SK-N-SH (cell line): ENCODE data around the gene MLST8. TPM values are rescaled to one million over a fixed set of nuclear protein-coding genes. Genes with fewer than 3 reads are reported as not detected.

Experiments used
- CTCF ChIA-PET: fragments of 300-600, 350-600 bp; formaldehyde crosslinking; extraction: SDS; loops from one replicate; lab custom pipeline; 2021; lab: Yijun Ruan, JAX
- POLR2A ChIA-PET: fragments of 350-600 bp; sonication (Branson Sonifier 250); formaldehyde crosslinking; extraction: SDS; loops from one replicate; lab custom pipeline; 2020; ENCODE audit warnings: antibody characterized with exemption, inconsistent platforms; lab: Yijun Ruan, JAX
- DNase-seq: peaks from one replicate; pipeline ENCODE4 v3.0.0; 2012
- H2AFZ ChIP-seq: fragments of 200-600 bp; sonication (generic); 2 replicates; pipeline ENCODE4 v1.8.1; 2016; ENCODE audit warnings: antibody characterized with exemption, mild to moderate bottlenecking, low read depth
- H3F3A ChIP-seq: fragments of 200-600 bp; sonication (generic); replicated peaks from 2 replicates; pipeline ENCODE3; 2016; ENCODE audit warnings: antibody characterized with exemption, mild to moderate bottlenecking; ENCODE audit not compliant: insufficient read depth
- H3K27ac ChIP-seq, 2 experiments: fragments of 200-500 bp in 1 of 2; fragments of 200-600 bp in 1 of 2; sonication (Bioruptor generic) in 1 of 2; sonication (generic), shearing (Covaris generic) in 1 of 2; 2 replicates each; pipeline versions ENCODE4 v1.5.1 to v1.6.1; 2014 to 2016; ENCODE audit warnings: low read depth in 2 of 2, inconsistent platforms in 1 of 2, low read length in 1 of 2, mild to moderate bottlenecking in 1 of 2, mixed read lengths in 1 of 2
- H3K27me3 ChIP-seq: fragments of 200-600 bp; sonication (generic), shearing (Covaris generic); 2 replicates; pipeline ENCODE4 v1.6.1; 2016; ENCODE audit warnings: mixed run types; ENCODE audit not compliant: insufficient read depth
- H3K36me3 ChIP-seq, 2 experiments: fragments of 200-500 bp in 1 of 2; fragments of 200-600 bp in 1 of 2; sonication (Bioruptor generic) in 1 of 2; sonication (generic) in 1 of 2; replicated peaks in 1 of 2; 2 replicates each; pipeline versions ENCODE3 to v1.5.1; 2014 to 2016; ENCODE audit warnings: low read length in 1 of 2, mild to moderate bottlenecking in 1 of 2; ENCODE audit not compliant: insufficient read depth in 2 of 2, control insufficient read depth in 1 of 2
- H3K4me1 ChIP-seq, 2 experiments: fragments of 200-500 bp in 1 of 2; fragments of 200-600 bp in 1 of 2; sonication (Bioruptor generic) in 1 of 2; sonication (generic), shearing (Covaris generic) in 1 of 2; 2 replicates each; pipeline versions ENCODE4 v1.5.1 to v1.6.1; 2014 to 2016; ENCODE audit warnings: low read depth in 1 of 2, low read length in 1 of 2, mixed run types in 1 of 2; ENCODE audit not compliant: insufficient read depth in 2 of 2, control insufficient read depth in 1 of 2
- H3K4me2 ChIP-seq: fragments of 200-600 bp; sonication (generic), shearing (Covaris generic); 2 replicates; pipeline ENCODE4 v1.6.1; 2017; ENCODE audit warnings: mixed run types
- H3K4me3 ChIP-seq, 2 experiments: fragments of 200-500 bp in 1 of 2; fragments of 200-600 bp in 1 of 2; sonication (Bioruptor generic) in 1 of 2; sonication (generic), shearing (Covaris generic) in 1 of 2; 2 replicates each; pipeline versions ENCODE4 v1.5.1 to v1.8.1; 2014 to 2016; ENCODE audit warnings: low read depth in 2 of 2, inconsistent platforms in 1 of 2, low read length in 1 of 2, mild to moderate bottlenecking in 1 of 2, mixed read lengths in 1 of 2, moderate library complexity in 1 of 2
- H3K79me2 ChIP-seq: fragments of 200-600 bp; sonication (generic); 2 replicates; pipeline ENCODE4 v1.8.1; 2017; ENCODE audit warnings: mild to moderate bottlenecking; ENCODE audit not compliant: insufficient read depth
- H3K9ac ChIP-seq: fragments of 200-600 bp; sonication (generic); 2 replicates; pipeline ENCODE4 v1.6.1; 2017; ENCODE audit warnings: mixed run types
- H3K9me2 ChIP-seq: fragments of 200-600 bp; sonication (generic); 2 replicates; pipeline ENCODE4 v1.6.1; 2017; ENCODE audit warnings: mixed run types
- H3K9me3 ChIP-seq: fragments of 200-600 bp; sonication (generic); 2 replicates; pipeline ENCODE4 v1.6.1; 2017; ENCODE audit warnings: mixed run types, mild to moderate bottlenecking, moderate library complexity
- H4K20me1 ChIP-seq: fragments of 200-600 bp; sonication (generic); 2 replicates; pipeline ENCODE4 v1.6.1; 2017; ENCODE audit warnings: mild to moderate bottlenecking, mixed run types; ENCODE audit not compliant: insufficient read depth
- CHD2 ChIP-seq: fragments of 150-350 bp; IDR thresholded peaks from 2 replicates; pipeline ENCODE4 v1.6.1; 2018; ENCODE audit warnings: low read length; ENCODE audit not compliant: partially characterized antibody
- ELF1 ChIP-seq: IDR thresholded peaks from 2 replicates; pipeline ENCODE4 v1.4.0; 2012
- EZH2phosphoT487 ChIP-seq: fragments of 200-600 bp; sonication (generic); IDR thresholded peaks from 2 replicates; pipeline ENCODE4 v1.6.1; 2017; ENCODE audit warnings: low read depth, mixed run types, mild to moderate bottlenecking, antibody characterized with exemption, moderate library complexity, borderline replicate concordance
- FOSL2 ChIP-seq: IDR thresholded peaks from 2 replicates; pipeline ENCODE4 v1.4.0; 2012; ENCODE audit warnings: low read depth, mild to moderate bottlenecking, moderate library complexity, borderline replicate concordance
- FOXM1 ChIP-seq: IDR thresholded peaks from 2 replicates; pipeline ENCODE4 v1.4.0; 2012; ENCODE audit warnings: low read depth, mild to moderate bottlenecking
- GATA2 ChIP-seq: sonication (generic); formaldehyde crosslinking; IDR thresholded peaks from 2 replicates; pipeline ENCODE4 v1.5.0; 2020; ENCODE audit warnings: mild to moderate bottlenecking, missing genetic modification reagents
- IRF3 ChIP-seq: fragments of 150-350 bp; IDR thresholded peaks from 2 replicates; pipeline ENCODE4 v1.6.1; 2016; ENCODE audit warnings: mild to moderate bottlenecking, low read depth, low read length
- MAX ChIP-seq: IDR thresholded peaks from 2 replicates; pipeline ENCODE4 v1.4.0; 2012; ENCODE audit warnings: low read depth
- POLR2AphosphoS5 ChIP-seq: IDR thresholded peaks from 2 replicates; pipeline ENCODE4 v1.6.1; 2012; ENCODE audit warnings: low read depth, low read length
- RAD21 ChIP-seq: IDR thresholded peaks from 2 replicates; pipeline ENCODE4 v1.6.1; 2012; ENCODE audit warnings: mild to moderate bottlenecking, low read length
- RXRA ChIP-seq: IDR thresholded peaks from 2 replicates; pipeline ENCODE4 v1.4.0; 2012; ENCODE audit warnings: low read depth, mild to moderate bottlenecking, borderline replicate concordance
- TAF1 ChIP-seq: IDR thresholded peaks from 2 replicates; pipeline ENCODE4 v1.6.1; 2012; ENCODE audit warnings: low read depth, mild to moderate bottlenecking, low read length, moderate library complexity, borderline replicate concordance
- YY1 ChIP-seq: IDR thresholded peaks from 2 replicates; pipeline ENCODE4 v1.4.0; 2012; ENCODE audit warnings: low read depth, mild to moderate bottlenecking
- WGBS: methylation state at CpG from one replicate; pipeline ENCODE4 v1.1.6; 2017; ENCODE audit warnings: low lambda C conversion rate; 5-methylcytosine and 5-hydroxymethylcytosine counted together
- polyA plus RNA-seq, 3 experiments: library from polyadenylated mRNA; depleted of rRNA; stranded (reverse); fragments of >200 nt; gene quantifications; 2 replicates each; pipeline ENCODE4 v1.2.3, GENCODE V29; 2012
- TF ChIP-seq, protein P1 (sequence below): fragments of 150-350 bp; IDR thresholded peaks from 2 replicates; pipeline ENCODE4 v1.6.1; 2017; ENCODE audit warnings: antibody characterized with exemption, low read length, low read depth, borderline replicate concordance
- TF ChIP-seq, protein P2 (sequence below): IDR thresholded peaks from 2 replicates; pipeline ENCODE4 v1.6.1; 2012; ENCODE audit warnings: mild to moderate bottlenecking, low read depth, low read length, moderate library complexity

Gene MLST8
- polyA plus RNA-seq, 1 of the 3 experiments (the other 2 are of a cell fraction) = 85.4 TPM

DNA sequence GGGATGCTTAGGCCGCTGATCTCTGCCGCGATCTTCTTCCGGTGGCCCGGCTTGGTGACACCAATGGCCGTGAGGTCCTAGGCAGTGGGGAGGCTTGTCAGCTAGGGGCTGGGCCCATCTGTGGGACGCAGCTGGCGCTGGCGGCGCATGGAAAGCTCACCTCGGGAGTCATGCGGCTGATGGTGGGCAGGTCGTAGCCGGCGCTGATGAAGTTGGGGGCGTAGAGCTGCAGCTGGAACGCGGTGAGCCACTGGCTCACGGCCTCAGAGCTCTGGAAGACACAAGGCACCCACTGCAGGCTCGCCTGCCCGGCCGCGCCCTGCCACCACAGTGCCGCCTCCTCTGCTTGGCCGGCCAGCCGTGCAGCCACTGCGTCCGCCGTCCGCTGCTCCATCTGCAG, 21.6 kb upstream of the MLST8 start:
- 95% methylated on average over 22 of the region's 30 CpGs for WGBS
- CTCF ChIA-PET = interaction anchor here (3.9 kb wide), 1 partner anchor 12 kb away, joined by 19 read pairs; the partner anchor contains the start of gene CASKIN1
- no peaks in the 10 kb centered on the region for H3K27me3 ChIP-seq

DNA sequence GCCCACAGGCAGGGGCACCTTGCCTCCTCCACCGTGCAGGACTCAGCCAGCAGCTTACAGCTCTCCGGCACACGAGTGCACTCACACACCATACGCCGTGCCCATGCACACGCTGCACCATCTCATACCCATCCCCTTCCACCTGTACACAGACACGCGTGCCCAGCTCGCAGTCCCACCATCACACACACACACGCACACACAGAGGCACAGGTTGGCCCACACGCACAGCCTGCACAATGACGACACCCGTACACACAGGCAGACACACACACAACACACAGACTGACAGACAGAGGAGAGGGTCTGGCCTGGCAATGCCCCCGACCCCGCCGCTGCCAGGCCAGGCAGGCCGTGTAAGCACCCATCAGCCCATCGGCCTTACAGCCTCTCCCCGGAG, 20.9 kb upstream of the MLST8 start:
- DNase-seq = no peak
- Histone ChIP-seq H3K4me1 (no peaks in the 10 kb centered on the region), H3K79me2 (no peaks in the 10 kb centered on the region), H3K4me3 (no peak overlapping the region), H3K27me3 (no peaks in the 10 kb centered on the region), H3K36me3 (peaks cover 0 to 2% of the 10 kb centered on the region in 2 experiments), H4K20me1 (no peaks in the 10 kb centered on the region), H3K27ac (no peak overlapping the region), H3F3A (no peaks in the 10 kb centered on the region), H3K9me2 (no peaks in the 10 kb centered on the region), H3K9me3 (no peaks in the 10 kb centered on the region), H2AFZ (no peak overlapping the region), H3K9ac (no peak overlapping the region), H3K4me2 (no peak overlapping the region)
- ChIA-PET CTCF (interaction anchor here (3.9 kb wide), 1 partner anchor 11 kb away, joined by 19 read pairs; the partner anchor contains the start of gene CASKIN1), POLR2A (interaction anchor here (1.3 kb wide), 1 partner anchor 29 kb away, joined by 4 read pairs; the partner anchor contains the start of gene TRAF7)
- TF ChIP-seq GATA2 (CRISPR knock-in tag) (no peak), IRF3 (no peak), RXRA (no peak), RAD21 (no peak), YY1 (no peak), FOXM1 (no peak)
- TF ChIP-seq, protein P1, sequence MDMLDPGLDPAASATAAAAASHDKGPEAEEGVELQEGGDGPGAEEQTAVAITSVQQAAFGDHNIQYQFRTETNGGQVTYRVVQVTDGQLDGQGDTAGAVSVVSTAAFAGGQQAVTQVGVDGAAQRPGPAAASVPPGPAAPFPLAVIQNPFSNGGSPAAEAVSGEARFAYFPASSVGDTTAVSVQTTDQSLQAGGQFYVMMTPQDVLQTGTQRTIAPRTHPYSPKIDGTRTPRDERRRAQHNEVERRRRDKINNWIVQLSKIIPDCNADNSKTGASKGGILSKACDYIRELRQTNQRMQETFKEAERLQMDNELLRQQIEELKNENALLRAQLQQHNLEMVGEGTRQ = no peak
- WGBS = 96% methylated on average over 13 of the region's 19 CpGs

More for the DNA sequence above, 21.6 kb upstream of the MLST8 start:
- Histone ChIP-seq H2AFZ (no peak overlapping the region), H3K9me2 (no peaks in the 10 kb centered on the region), H3K27ac (no peak overlapping the region), H3K4me1 (no peaks in the 10 kb centered on the region), H4K20me1 (no peaks in the 10 kb centered on the region), H3K9ac (no peak overlapping the region), H3K36me3 (peaks cover 0 to 2% of the 10 kb centered on the region in 2 experiments), H3K4me2 (no peak overlapping the region), H3K4me3 (no peak overlapping the region), H3K79me2 (no peaks in the 10 kb centered on the region), H3K9me3 (no peaks in the 10 kb centered on the region), H3F3A (no peaks in the 10 kb centered on the region)
- POLR2A ChIA-PET = interaction anchor here (0.6 to 1.3 kb wide), 3 partner anchors 11 to 68 kb away, joined by 3 to 5 read pairs (median 4); partner anchors contain the start of gene TRAF7
- DNase-seq = no peak
- TF ChIP-seq POLR2AphosphoS5 (no peak), EZH2phosphoT487 (no peak), YY1 (no peak), ELF1 (no peak), MAX (no peak), FOSL2 (no peak), TAF1 (no peak), CHD2 (no peak)
- TF ChIP-seq, protein P2, sequence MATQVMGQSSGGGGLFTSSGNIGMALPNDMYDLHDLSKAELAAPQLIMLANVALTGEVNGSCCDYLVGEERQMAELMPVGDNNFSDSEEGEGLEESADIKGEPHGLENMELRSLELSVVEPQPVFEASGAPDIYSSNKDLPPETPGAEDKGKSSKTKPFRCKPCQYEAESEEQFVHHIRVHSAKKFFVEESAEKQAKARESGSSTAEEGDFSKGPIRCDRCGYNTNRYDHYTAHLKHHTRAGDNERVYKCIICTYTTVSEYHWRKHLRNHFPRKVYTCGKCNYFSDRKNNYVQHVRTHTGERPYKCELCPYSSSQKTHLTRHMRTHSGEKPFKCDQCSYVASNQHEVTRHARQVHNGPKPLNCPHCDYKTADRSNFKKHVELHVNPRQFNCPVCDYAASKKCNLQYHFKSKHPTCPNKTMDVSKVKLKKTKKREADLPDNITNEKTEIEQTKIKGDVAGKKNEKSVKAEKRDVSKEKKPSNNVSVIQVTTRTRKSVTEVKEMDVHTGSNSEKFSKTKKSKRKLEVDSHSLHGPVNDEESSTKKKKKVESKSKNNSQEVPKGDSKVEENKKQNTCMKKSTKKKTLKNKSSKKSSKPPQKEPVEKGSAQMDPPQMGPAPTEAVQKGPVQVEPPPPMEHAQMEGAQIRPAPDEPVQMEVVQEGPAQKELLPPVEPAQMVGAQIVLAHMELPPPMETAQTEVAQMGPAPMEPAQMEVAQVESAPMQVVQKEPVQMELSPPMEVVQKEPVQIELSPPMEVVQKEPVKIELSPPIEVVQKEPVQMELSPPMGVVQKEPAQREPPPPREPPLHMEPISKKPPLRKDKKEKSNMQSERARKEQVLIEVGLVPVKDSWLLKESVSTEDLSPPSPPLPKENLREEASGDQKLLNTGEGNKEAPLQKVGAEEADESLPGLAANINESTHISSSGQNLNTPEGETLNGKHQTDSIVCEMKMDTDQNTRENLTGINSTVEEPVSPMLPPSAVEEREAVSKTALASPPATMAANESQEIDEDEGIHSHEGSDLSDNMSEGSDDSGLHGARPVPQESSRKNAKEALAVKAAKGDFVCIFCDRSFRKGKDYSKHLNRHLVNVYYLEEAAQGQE = no peak
